ENCODE data around the gene RASSF9.

Gene RASSF9

GRCh38 chr12:85836197-85837090 is at the start of gene RASSF9:
RASSF9 (minus strand) TSS chr12:85836409; CDS start chr12:85836201, 208 bp downstream.
- no peak for DNase-seq

- no peak for DNase-seq
Observed at GRCh38 chr12:85883763-85884162, 47.6 kb upstream of the RASSF9 start.

- DNase-seq, result no peak
Observed at GRCh38 chr12:85877459-85877858, 41.2 kb upstream of the RASSF9 start.

- DNase-seq, result no peak
Observed at GRCh38 chr12:85874031-85874461, 37.8 kb upstream of the RASSF9 start, which contains the start of gene NTS. NTS (plus strand) TSS chr12:85874295; CDS start chr12:85874404, 109 bp downstream.

- no peak for DNase-seq
Observed at GRCh38 chr12:85872497-85873091, 36.4 kb upstream of the RASSF9 start.

- DNase-seq, result no peak
Observed at GRCh38 chr12:85866986-85867776, 31.0 kb upstream of the RASSF9 start.

- DNase-seq, result no peak
Observed at GRCh38 chr12:85865890-85866289, 29.7 kb upstream of the RASSF9 start.

GRCh38 chr12:85856966-85857365 is 20.8 kb upstream of the RASSF9 start:
- no peak for DNase-seq

GRCh38 chr12:85855305-85855704 is 19.1 kb upstream of the RASSF9 start:
- no peak for DNase-seq

GRCh38 chr12:85849344-85849743 is 13.1 kb upstream of the RASSF9 start:
- DNase-seq, result no peak

GRCh38 chr12:85843606-85844310 is 7.5 kb upstream of the RASSF9 start:
- DNase-seq, result no peak

GRCh38 chr12:85835426-85836196 is 598 bp downstream of the RASSF9 start:
- no peak for DNase-seq

- DNase-seq, result no peak
Observed at GRCh38 chr12:85834378-85834777, 1.8 kb downstream of the RASSF9 start.

GRCh38 chr12:85833579-85833978 is 2.6 kb downstream of the RASSF9 start:
- DNase-seq, result no peak

- DNase-seq, result no peak
Observed at GRCh38 chr12:85831327-85831990, 4.8 kb downstream of the RASSF9 start.

GRCh38 chr12:85829391-85829790 is 6.8 kb downstream of the RASSF9 start:
- no peak for DNase-seq

- DNase-seq, result no peak
Observed at GRCh38 chr12:85828576-85828975, 7.6 kb downstream of the RASSF9 start.

- DNase-seq, result no peak
Observed at GRCh38 chr12:85825746-85826145, 10.5 kb downstream of the RASSF9 start.

GRCh38 chr12:85823436-85824180 is 12.6 kb downstream of the RASSF9 start:
- DNase-seq, result no peak

- no peak for DNase-seq
Observed at GRCh38 chr12:85821759-85822158, 14.4 kb downstream of the RASSF9 start.

- no peak for DNase-seq
Observed at GRCh38 chr12:85821206-85821605, 15.0 kb downstream of the RASSF9 start.

Measured in activated CD4-positive, alpha-beta T cell treated with anti-CD3 and anti-CD28 coated beads for 4 hours (primary cell).